H9 (cell line): Measurements from ENCODE around the gene INTS15. TPM values are rescaled to one million over a fixed set of nuclear protein-coding genes. Genes with fewer than 3 reads are reported as not detected.
A peak's percentile ranks its signal among the peaks of the same experiment; 100 is the strongest.

Source experiments
- DNase-seq: peaks from one replicate; pipeline ENCODE4 v3.0.0-alpha.2; 2017
- H2AFZ ChIP-seq: one replicate; pipeline ENCODE4 v1.6.1; 2013; ENCODE audit warnings: mild to moderate bottlenecking, low read length, control low read depth, moderate library complexity
- H2AK5ac ChIP-seq: 2 replicates; pipeline ENCODE4 v1.6.1; 2013; ENCODE audit warnings: low read length, control low read depth, mixed read lengths; ENCODE audit not compliant: insufficient read length
- H2BK120ac ChIP-seq: one replicate; pipeline ENCODE4 v1.6.1; 2013; ENCODE audit warnings: low read depth, mild to moderate bottlenecking, low read length, control low read depth, inconsistent platforms; ENCODE audit not compliant: poor library complexity, severe bottlenecking
- H2BK12ac ChIP-seq: 2 replicates; pipeline ENCODE4 v1.6.1; 2013; ENCODE audit warnings: low read length, control low read depth, mixed read lengths, low read depth; ENCODE audit not compliant: insufficient read length
- H2BK15ac ChIP-seq: 2 replicates; pipeline ENCODE4 v1.6.1; 2013; ENCODE audit warnings: low read depth, low read length, control low read depth
- H2BK20ac ChIP-seq: one replicate; pipeline ENCODE4 v1.6.1; 2013; ENCODE audit warnings: low read depth, mild to moderate bottlenecking, low read length, control low read depth, inconsistent platforms; ENCODE audit not compliant: poor library complexity, severe bottlenecking
- H2BK5ac ChIP-seq: 2 replicates; pipeline ENCODE4 v1.6.1; 2013; ENCODE audit warnings: low read length, control low read depth, mixed read lengths; ENCODE audit not compliant: insufficient read length
- H3K14ac ChIP-seq: 2 replicates; pipeline ENCODE4 v1.6.1; 2013; ENCODE audit warnings: low read length, control low read depth; ENCODE audit not compliant: insufficient read depth
- H3K18ac ChIP-seq: 2 replicates; pipeline ENCODE4 v1.6.1; 2013; ENCODE audit warnings: low read depth, mild to moderate bottlenecking, mixed read lengths, low read length, control low read depth; ENCODE audit not compliant: insufficient read length
- H3K23ac ChIP-seq: 2 replicates; pipeline ENCODE4 v1.6.1; 2013; ENCODE audit warnings: low read length, control low read depth, mixed read lengths, low read depth; ENCODE audit not compliant: insufficient read length
- H3K23me2 ChIP-seq: 2 replicates; pipeline ENCODE4 v1.6.1; 2013; ENCODE audit warnings: low read depth, mild to moderate bottlenecking, mixed read lengths, low read length, control low read depth; ENCODE audit not compliant: insufficient read length, poor library complexity, severe bottlenecking
- H3K27ac ChIP-seq: 2 replicates; pipeline ENCODE4 v1.5.1; 2013; ENCODE audit warnings: low read length, control low read depth, mixed read lengths, low read depth; ENCODE audit not compliant: insufficient read length
- H3K27me3 ChIP-seq: 2 replicates; pipeline ENCODE4 v1.6.1; 2013; ENCODE audit warnings: low read length, control low read depth, inconsistent platforms; ENCODE audit not compliant: insufficient read depth
- H3K4ac ChIP-seq: 2 replicates; pipeline ENCODE4 v1.6.1; 2013; ENCODE audit warnings: low read depth, mild to moderate bottlenecking, control low read depth, inconsistent platforms, low read length, moderate library complexity
- H3K4me1 ChIP-seq: 2 replicates; pipeline ENCODE4 v1.6.1; 2013; ENCODE audit warnings: low read length, control low read depth, inconsistent platforms; ENCODE audit not compliant: insufficient read depth
- H3K4me2 ChIP-seq: 2 replicates; pipeline ENCODE4 v1.6.1; 2013; ENCODE audit warnings: low read length, control low read depth, mixed read lengths; ENCODE audit not compliant: insufficient read length, insufficient read depth
- H3K56ac ChIP-seq: 2 replicates; pipeline ENCODE4 v1.6.1; 2013; ENCODE audit warnings: low read depth, mild to moderate bottlenecking, mixed read lengths, low read length, control low read depth; ENCODE audit not compliant: insufficient read length
- H3K79me1 ChIP-seq: 2 replicates; pipeline ENCODE4 v1.6.1; 2013; ENCODE audit warnings: low read depth, mild to moderate bottlenecking, moderate library complexity, low read length, control low read depth, inconsistent platforms; ENCODE audit not compliant: insufficient read depth, poor library complexity, severe bottlenecking
- H3K79me2 ChIP-seq: 2 replicates; pipeline ENCODE4 v1.6.1; 2013; ENCODE audit warnings: low read length, control low read depth, inconsistent platforms; ENCODE audit not compliant: insufficient read depth
- H3K9ac ChIP-seq: 2 replicates; pipeline ENCODE4 v1.6.1; 2013; ENCODE audit warnings: low read length, control low read depth, mixed read lengths; ENCODE audit not compliant: insufficient read length; ENCODE audit errors: extremely low read depth
- H3K9me3 ChIP-seq: one replicate; pipeline ENCODE4 v1.6.1; 2013; ENCODE audit warnings: low read depth, low read length, inconsistent platforms; ENCODE audit not compliant: control insufficient read depth
- H3T11ph ChIP-seq: one replicate; pipeline ENCODE4 v1.6.1; 2013; ENCODE audit warnings: mild to moderate bottlenecking, low read length, control low read depth, inconsistent platforms
- H4K20me1 ChIP-seq: one replicate; pipeline ENCODE4 v1.6.1; 2013; ENCODE audit not compliant: control insufficient read depth, insufficient read length, insufficient read depth
- H4K5ac ChIP-seq: 2 replicates; pipeline ENCODE4 v1.6.1; 2013; ENCODE audit warnings: low read depth, mild to moderate bottlenecking, mixed read lengths, low read length, control low read depth; ENCODE audit not compliant: insufficient read length
- H4K8ac ChIP-seq: replicated peaks from 2 replicates; pipeline ENCODE4 v1.6.1; 2013; ENCODE audit warnings: low read length, control low read depth, mixed read lengths, low read depth; ENCODE audit not compliant: insufficient read length
- H4K91ac ChIP-seq: 2 replicates; pipeline ENCODE4 v1.6.1; 2013; ENCODE audit warnings: low read depth, mild to moderate bottlenecking, moderate library complexity, mixed read lengths, low read length, control low read depth; ENCODE audit not compliant: insufficient read length
- H3K27ac Mint-ChIP-seq, 3 experiments: 2 replicates in 2 of 3; 3 replicates in 1 of 3; pipeline ENCODE4 v1.8.0; 2020 to 2021; ENCODE audit warnings: mixed read lengths in 3 of 3, mild to moderate bottlenecking in 1 of 3, moderate library complexity in 1 of 3
- H3K27me3 Mint-ChIP-seq: 2 replicates; pipeline ENCODE4 v1.8.0; 2021; ENCODE audit warnings: low read depth, mild to moderate bottlenecking, moderate library complexity, mixed read lengths
- H3K36me3 Mint-ChIP-seq, 3 experiments: 2 replicates in 2 of 3; 3 replicates in 1 of 3; pipeline ENCODE4 v1.8.0; 2020 to 2021; ENCODE audit warnings: low read depth in 3 of 3, mixed read lengths in 3 of 3; ENCODE audit not compliant: insufficient read depth in 1 of 3
- H3K4me1 Mint-ChIP-seq, 2 experiments: 2 replicates each; pipeline ENCODE4 v1.8.0; 2020; ENCODE audit warnings: mixed read lengths in 2 of 2
- H3K4me3 Mint-ChIP-seq, 2 experiments: 2 replicates in 1 of 2; 3 replicates in 1 of 2; pipeline ENCODE4 v1.8.0; 2020 to 2021; ENCODE audit warnings: mild to moderate bottlenecking in 2 of 2, mixed read lengths in 2 of 2, moderate library complexity in 1 of 2
- H3K9me3 Mint-ChIP-seq, 2 experiments: 2 replicates in 1 of 2; 3 replicates in 1 of 2; pipeline ENCODE4 v1.8.0; 2020; ENCODE audit warnings: mild to moderate bottlenecking in 2 of 2, mixed read lengths in 2 of 2, moderate library complexity in 1 of 2
- CTCF ChIP-seq: fragments of 200-600 bp; sonication (generic); conservative IDR thresholded peaks from 3 replicates; pipeline ENCODE4 v1.8.0; 2021; ENCODE audit warnings: antibody characterized with exemption, mild to moderate bottlenecking
- WGBS: extraction: QIAGEN DNeasy Blood & Tissue Kit; methylation state at CpG from one replicate; pipeline ENCODE4 v1.1.7; 2013; ENCODE audit warnings: missing lambda C conversion rate, low lambda C conversion rate, mixed read lengths; ENCODE audit not compliant: insufficient read length; ENCODE audit errors: extremely low coverage; 5-methylcytosine and 5-hydroxymethylcytosine counted together
- long read RNA-seq: library from polyadenylated mRNA; unstranded; transcript quantifications from one replicate; pipeline ENCODE4 v2.0.0, GENCODE V29; 2020
- total RNA-seq: library from RNA; stranded (reverse); gene quantifications from 2 replicates; pipeline ENCODE4 v1.2.1, GENCODE V29; 2021

INTS15 gene
- total RNA-seq = 41.9 and 42.9 TPM in 2 replicates
- long read RNA-seq, transcript C7orf26-201 (6 exons, 2,182 nt) = major isoform, 11 of 26 reads
- long read RNA-seq, partial matches to known transcripts = 9 of 26 reads
- long read RNA-seq, other reads (novel, unspliced or antisense) = 6 of 26 reads

GRCh38 chr7:6589829-6590644 is at the start of gene INTS15:
Gene INTS15 (plus strand): TSS chr7:6590021. CDS start chr7:6590284, 263 bp downstream.
- Mint-ChIP-seq H3K27me3 (no peaks in the 10 kb centered on the region), H3K36me3 (peaks cover 27 to 74% (median 62%) of the 10 kb centered on the region in 3 experiments), H3K27ac (peak within 1 kb of the TSS in 2 of 3 experiments; percentile 75 to 88; a peak in 3 of 7 replicates), H3K4me3 (peak within 1 kb of the TSS; percentile 81 to 92), H3K4me1 (peaks cover 9 to 10% of the 10 kb centered on the region in 2 experiments), H3K9me3 (no peaks in the 10 kb centered on the region)
- Histone ChIP-seq H3T11ph (no peak within 1 kb of the TSS), H3K9ac (peak within 1 kb of the TSS; percentile 23), H3K27me3 (no peaks in the 10 kb centered on the region), H3K23ac (no peak within 1 kb of the TSS), H3K14ac (peak within 1 kb of the TSS; percentile 6; the same call in 1 of the 2 replicates), H3K9me3 (no peaks in the 10 kb centered on the region), H2AFZ (no peak within 1 kb of the TSS), H4K20me1 (no peaks in the 10 kb centered on the region), H3K23me2 (peaks cover 6% of the 10 kb centered on the region), H4K8ac (no peak within 1 kb of the TSS), H2BK12ac (no peak within 1 kb of the TSS), H2BK5ac (no peak within 1 kb of the TSS), H2BK20ac (no peak within 1 kb of the TSS), H4K91ac (no peak within 1 kb of the TSS), H3K4me1 (no peaks in the 10 kb centered on the region), H2AK5ac (no peak within 1 kb of the TSS), H3K27ac (no peak within 1 kb of the TSS), H2BK120ac (no peak within 1 kb of the TSS), H4K5ac (no peak within 1 kb of the TSS), H3K79me2 (no peaks in the 10 kb centered on the region), H3K79me1 (no peaks in the 10 kb centered on the region), H3K18ac (no peak within 1 kb of the TSS), H3K4ac (no peak within 1 kb of the TSS), H3K4me2 (peak within 1 kb of the TSS; percentile 13), H3K56ac (no peak within 1 kb of the TSS), H2BK15ac (no peak within 1 kb of the TSS)
- DNase-seq = peak; percentile 81
- WGBS = no CpG with 5 or more reads among the region's 107 CpGs
- peak; percentile 71 for TF ChIP-seq CTCF
